ENCODE measurements around the gene CLSTN3.

CLSTN3 gene

GRCh38 chr12:7137908-7138307 is 7.7 kb downstream of the CLSTN3 start:
- no peak for DNase-seq (ENCODE audit: low spot score)
- TF ChIP-seq, protein P1, sequence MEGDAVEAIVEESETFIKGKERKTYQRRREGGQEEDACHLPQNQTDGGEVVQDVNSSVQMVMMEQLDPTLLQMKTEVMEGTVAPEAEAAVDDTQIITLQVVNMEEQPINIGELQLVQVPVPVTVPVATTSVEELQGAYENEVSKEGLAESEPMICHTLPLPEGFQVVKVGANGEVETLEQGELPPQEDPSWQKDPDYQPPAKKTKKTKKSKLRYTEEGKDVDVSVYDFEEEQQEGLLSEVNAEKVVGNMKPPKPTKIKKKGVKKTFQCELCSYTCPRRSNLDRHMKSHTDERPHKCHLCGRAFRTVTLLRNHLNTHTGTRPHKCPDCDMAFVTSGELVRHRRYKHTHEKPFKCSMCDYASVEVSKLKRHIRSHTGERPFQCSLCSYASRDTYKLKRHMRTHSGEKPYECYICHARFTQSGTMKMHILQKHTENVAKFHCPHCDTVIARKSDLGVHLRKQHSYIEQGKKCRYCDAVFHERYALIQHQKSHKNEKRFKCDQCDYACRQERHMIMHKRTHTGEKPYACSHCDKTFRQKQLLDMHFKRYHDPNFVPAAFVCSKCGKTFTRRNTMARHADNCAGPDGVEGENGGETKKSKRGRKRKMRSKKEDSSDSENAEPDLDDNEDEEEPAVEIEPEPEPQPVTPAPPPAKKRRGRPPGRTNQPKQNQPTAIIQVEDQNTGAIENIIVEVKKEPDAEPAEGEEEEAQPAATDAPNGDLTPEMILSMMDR (IDR thresholded peaks at IDR 0.05; ENCODE audit: extremely low read depth, insufficient read depth, missing control alignments): no peak
- in situ Hi-C loops (cut with MboI; ENCODE audit: low pct_unique_long_range_greater_than_20kb, low sequenced_read_pairs, unreplicated experiment): no loop called here

DNA sequence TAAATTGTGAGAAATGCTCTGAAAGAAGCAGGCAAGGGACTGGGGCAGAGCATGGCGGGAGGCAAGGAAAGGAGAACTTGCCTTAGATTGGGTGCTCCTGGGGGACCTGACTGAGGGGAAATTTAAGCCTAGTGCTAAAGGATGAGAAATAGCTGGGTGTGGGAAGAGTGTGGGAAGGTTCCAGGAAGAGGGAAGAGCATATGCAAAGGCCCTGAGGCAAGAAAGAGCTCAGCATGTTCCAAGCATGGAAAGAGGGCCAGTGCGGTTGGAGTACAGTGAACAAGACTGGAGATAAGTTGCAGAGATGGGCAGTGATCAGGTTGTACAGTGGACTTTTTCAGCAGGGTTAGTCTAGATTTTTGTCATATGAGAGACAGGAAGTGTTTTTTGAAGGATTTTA is 9.0 kb downstream of the CLSTN3 start:
- TF ChIP-seq, protein P1 (IDR thresholded peaks at IDR 0.05; ENCODE audit: extremely low read depth, insufficient read depth, missing control alignments): no peak
- in situ Hi-C loops (cut with MboI; ENCODE audit: low pct_unique_long_range_greater_than_20kb, low sequenced_read_pairs, unreplicated experiment): no loop called here
- DNase-seq (ENCODE audit: low spot score): no peak

GRCh38 chr12:7141351-7142005 is 11.3 kb downstream of the CLSTN3 start:
- no peak for DNase-seq (ENCODE audit: low spot score)
- in situ Hi-C loops (cut with MboI; ENCODE audit: low pct_unique_long_range_greater_than_20kb, low sequenced_read_pairs, unreplicated experiment): no loop called here
- TF ChIP-seq, protein P1 (IDR thresholded peaks at IDR 0.05; ENCODE audit: extremely low read depth, insufficient read depth, missing control alignments): no peak

GRCh38 chr12:7142056-7142644 is 12.0 kb downstream of the CLSTN3 start:
- TF ChIP-seq, protein P1 (IDR thresholded peaks at IDR 0.05; ENCODE audit: extremely low read depth, insufficient read depth, missing control alignments): peak; percentile 56
- DNase-seq (ENCODE audit: low spot score): peak; percentile 57
- in situ Hi-C loops (cut with MboI; ENCODE audit: low pct_unique_long_range_greater_than_20kb, low sequenced_read_pairs, unreplicated experiment): no loop called here

- TF ChIP-seq, protein P1 (IDR thresholded peaks at IDR 0.05; ENCODE audit: extremely low read depth, insufficient read depth, missing control alignments): no peak
- DNase-seq (ENCODE audit: low spot score): no peak
- in situ Hi-C loops (cut with MboI; ENCODE audit: low pct_unique_long_range_greater_than_20kb, low sequenced_read_pairs, unreplicated experiment): no loop called here
Measured at GRCh38 chr12:7142809-7143465, 12.8 kb downstream of the CLSTN3 start.

DNA sequence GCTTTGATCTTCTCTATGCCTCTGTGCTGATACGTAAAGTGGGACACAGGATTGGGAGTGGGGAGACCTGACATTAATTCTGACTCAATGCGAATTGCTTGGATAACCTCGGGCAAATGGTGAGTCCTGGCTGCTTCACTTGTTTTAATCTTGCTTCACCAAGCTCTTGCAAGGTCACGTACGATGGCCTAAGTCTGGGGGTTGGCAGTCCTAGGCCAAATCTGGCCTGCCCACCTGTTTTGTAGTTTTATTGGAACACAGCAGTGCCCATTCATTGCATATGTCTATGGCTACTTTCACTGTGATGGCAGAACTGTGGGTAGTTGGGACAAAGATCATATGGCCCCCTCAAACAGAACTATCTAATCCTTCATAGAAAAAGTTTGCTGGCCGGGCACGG is 13.4 kb downstream of the CLSTN3 start:
- in situ Hi-C loops (cut with MboI; ENCODE audit: low pct_unique_long_range_greater_than_20kb, low sequenced_read_pairs, unreplicated experiment): no loop called here
- TF ChIP-seq, protein P1 (IDR thresholded peaks at IDR 0.05; ENCODE audit: extremely low read depth, insufficient read depth, missing control alignments): no peak
- no peak for DNase-seq (ENCODE audit: low spot score)

All from GM13977 (cell line).